Iris pigment epithelial cell (primary cell): ENCODE results near the gene VPREB1.
"Not testable (repeated sequence)": the region's sequence is repeated elsewhere in the genome, so short reads cannot be mapped to it uniquely, and the experiment has no call there.

ENCODE experiments used
- DNase-seq: peaks from one replicate; pipeline ENCODE4 v3.0.0-alpha.2; 2011; ENCODE audit warnings: low read depth

The VPREB1 gene

DNA sequence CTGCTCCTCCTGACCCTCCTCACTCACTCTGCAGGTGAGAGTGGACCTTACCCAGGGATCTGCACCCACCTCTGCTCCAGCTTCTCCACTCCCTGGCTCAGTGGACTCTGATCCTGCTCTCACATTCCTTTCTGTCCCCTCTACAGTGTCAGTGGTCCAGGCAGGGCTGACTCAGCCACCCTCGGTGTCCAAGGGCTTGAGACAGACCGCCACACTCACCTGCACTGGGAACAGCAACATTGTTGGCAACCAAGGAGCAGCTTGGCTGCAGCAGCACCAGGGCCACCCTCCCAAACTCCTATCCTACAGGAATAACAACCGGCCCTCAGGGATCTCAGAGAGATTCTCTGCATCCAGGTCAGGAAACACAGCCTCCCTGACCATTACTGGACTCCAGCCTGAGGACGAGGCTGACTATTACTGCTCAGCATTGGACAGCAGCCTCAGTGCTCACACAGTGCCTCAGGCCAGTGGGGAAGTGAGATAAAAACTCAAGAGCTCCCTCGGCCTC lies 29.7 kb upstream of the VPREB1 start:
- DNase-seq = no peak

DNA sequence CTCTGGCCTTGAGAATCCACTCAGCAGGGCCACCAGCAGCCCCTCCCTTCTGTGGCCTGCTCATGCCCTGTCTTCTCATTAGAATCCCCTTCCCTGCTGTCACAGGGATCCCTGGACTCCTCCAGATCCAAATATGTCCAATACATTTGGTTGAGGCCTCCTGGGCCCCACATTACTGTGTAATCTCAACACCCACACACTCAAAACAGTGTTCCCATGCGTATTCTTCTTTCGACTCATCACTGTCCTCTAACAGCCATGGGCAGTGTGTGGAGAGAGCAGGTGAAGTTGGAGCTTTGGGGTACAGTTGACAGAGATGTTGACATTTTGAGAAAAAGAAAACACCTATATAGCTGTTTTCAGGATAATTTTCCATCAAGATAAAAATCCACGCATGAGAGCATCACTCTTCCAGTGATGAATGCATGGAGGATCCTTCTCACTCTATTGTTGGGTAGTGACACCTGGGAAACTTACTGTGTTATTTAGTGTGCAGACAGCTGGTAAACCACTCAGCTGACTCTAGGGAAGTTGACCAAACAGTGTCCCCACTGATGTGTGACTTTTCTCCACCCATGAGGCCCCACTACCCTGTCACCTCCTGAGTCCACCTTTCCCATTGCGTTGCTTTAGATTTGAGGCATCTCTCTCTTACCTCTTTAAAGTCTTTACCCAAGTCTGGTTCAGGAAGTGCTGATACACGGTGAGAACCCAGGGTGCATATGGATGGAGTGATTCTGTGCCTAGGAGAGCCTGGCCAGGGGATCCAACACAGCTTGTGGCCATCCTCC lies 28.7 kb upstream of the VPREB1 start:
- DNase-seq = no peak

DNA sequence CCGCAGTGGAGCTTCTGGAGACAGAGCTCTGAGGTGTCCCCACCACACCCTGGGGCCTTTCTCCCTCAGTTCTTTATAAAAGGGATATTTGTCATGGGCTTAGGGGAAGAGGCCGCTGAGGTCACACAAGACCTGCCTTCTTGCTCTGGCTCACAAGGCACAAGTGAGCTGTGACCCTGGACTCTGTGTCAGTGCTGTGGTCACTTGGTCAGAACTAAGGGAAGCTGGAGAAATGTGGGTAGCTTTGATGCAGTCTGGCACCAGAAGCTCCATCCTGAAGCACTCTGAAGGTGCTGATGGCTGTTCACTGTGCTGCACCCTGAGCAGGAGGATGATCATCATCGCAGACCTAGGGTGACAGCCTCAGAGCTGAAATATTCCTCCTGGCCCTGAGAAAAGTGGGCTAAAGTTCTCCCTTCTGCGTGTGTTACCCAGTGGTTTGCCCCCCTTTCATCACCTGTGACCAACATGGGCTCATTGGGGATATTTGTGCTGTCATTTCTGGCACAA lies 28.1 kb upstream of the VPREB1 start:
- DNase-seq = no peak

DNA sequence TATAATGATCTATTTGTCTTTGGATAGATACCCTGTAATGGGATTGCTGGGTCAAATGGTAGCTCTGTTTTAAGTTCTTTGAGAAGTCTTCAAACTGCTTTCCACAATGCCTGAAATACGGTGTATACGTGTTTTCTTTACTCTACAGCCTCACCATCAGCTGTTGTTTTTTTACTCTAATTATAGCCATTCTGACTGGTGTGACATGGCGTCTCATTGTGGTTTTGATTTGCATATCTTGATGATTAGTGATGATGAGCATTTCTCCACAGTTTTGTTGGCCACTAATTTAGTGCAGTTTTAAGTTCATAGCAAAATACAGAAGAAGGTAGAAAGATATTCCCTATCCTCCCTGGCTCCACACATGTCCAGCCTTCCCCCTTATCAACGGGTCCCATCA lies 26.3 kb upstream of the VPREB1 start:
- DNase-seq = no peak

DNA sequence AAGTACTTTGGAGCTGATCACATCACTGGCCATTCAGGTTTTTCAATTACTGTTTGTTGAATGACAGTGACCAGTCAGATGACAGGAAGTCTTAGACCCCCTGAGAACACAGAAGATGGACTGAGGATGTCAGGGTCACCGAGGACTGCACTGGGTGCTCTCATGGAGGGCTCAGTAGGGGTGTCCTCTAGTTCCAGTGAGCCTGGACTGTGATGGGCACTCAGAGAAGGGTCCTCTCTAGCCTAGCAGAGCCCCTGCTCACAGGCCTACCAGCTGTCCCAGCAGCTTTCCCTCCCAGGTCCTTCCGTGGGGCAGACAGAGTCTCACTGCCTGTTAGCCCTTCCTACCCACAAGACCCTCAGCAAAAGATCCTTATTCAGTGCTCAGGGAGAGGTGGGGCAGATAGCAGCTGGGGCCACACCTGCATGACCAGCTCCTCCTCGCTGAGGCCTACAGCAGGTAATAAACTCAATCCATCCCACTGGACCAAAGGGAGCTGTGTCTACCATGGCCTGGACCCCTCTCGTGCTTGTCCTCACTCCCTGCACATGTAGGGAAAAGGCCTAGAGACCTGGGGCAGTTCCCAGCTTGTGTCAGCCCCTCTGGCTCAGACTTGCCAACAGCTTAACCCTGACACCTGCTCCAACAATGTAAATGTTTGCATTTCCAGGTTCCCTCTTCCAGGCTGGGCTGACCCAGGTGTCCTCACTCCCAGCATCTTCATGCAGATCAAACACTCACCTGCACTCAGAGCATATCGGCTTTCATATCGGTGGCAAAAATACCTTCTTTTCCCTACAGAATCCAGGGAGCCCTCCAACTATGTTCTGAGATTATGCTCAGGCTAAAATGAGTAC lies 25.2 kb upstream of the VPREB1 start:
- DNase-seq = no peak

DNA sequence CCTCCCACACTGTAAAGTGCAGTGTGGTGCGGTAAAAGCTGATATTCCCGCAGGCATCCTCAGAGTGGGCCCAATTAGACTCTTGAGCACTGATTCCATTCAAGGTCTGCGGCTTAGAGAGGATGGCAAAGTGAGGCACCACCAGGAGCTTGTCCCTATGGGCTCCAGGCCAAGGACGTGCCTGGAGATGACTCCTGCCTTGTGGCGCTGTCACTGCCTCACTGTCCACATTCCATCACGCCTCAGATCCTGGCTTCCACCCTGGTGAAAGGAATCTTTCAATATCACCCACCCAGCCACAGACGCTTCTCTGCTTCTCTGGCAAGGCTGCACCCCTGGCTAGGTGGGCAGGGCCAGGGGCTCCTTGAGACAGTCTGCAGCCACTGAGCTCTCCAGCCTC lies 23.5 kb upstream of the VPREB1 start:
- DNase-seq = not testable (repeated sequence)

DNA sequence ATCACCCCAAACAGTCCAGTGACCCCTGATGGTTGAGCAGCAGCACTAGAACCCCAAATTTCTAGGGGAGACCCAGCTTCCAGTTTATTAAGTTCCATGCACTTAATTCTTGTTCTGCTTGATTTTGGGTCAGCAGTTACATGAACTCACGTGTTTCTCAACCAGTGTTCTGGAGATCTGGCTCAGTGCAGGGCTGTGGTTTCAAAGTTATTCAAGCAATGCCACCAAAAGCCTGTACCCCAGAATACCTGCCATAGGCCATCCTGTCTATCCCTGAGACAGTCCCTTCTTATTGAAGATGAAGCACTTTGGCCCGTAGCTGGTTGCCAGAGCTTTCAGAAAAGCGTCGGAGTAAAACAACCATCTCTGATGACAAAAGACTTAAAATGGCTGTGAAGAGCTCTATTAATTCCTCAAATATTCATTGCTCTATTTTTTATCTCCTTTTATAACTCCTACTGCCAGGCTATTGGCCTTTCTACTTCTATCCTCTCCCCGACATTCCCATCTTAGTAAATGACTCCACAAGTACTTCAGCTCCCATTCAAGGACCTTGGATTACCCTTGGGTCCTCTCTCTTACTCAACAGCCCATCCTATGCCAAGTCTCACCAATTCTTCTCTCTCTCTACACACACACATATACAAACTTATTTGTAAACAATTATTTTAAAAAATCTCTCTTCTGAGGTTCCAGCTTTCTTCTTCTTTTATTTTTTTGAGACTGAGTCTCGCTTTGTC lies 18.0 kb upstream of the VPREB1 start:
- DNase-seq = no peak

DNA sequence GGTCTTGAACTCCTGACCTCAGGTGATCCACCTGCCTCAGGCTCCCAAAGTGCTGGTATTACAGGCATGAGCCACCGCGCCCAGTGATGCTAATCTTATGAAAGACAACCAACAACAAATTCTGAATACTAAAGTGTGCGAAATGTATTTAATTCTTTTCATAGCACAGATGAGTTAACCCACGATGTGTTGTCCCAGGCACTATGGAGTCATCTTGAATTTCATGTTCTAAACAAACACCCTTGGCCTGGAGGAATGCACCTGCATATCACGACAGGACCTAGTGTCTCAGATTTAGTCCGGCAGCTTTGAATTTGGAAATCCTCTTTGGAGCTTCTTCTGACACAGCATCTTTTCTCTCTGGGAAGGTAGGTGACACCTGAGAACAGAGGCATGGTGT lies 16.2 kb upstream of the VPREB1 start:
- no peak for DNase-seq

DNA sequence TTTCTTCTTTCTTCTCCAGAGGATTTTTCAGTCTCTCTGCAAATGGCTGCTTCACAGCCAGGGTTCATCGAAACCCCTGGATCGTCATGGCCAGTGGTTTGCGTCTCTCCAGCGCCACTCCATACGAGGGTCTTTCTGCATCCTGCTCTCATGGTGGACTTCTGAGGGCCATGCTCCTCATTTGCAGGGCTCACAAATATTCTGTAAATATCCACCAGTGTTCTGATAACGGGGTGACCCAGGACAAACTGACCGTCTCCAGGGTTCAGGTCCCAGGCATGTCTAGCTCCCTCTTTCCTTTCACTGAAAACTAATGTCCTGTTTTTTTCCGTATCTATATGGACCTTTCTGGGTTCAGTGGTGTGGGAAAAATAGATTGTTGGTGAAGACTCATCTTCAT lies 15.7 kb upstream of the VPREB1 start:
- no peak for DNase-seq

DNA sequence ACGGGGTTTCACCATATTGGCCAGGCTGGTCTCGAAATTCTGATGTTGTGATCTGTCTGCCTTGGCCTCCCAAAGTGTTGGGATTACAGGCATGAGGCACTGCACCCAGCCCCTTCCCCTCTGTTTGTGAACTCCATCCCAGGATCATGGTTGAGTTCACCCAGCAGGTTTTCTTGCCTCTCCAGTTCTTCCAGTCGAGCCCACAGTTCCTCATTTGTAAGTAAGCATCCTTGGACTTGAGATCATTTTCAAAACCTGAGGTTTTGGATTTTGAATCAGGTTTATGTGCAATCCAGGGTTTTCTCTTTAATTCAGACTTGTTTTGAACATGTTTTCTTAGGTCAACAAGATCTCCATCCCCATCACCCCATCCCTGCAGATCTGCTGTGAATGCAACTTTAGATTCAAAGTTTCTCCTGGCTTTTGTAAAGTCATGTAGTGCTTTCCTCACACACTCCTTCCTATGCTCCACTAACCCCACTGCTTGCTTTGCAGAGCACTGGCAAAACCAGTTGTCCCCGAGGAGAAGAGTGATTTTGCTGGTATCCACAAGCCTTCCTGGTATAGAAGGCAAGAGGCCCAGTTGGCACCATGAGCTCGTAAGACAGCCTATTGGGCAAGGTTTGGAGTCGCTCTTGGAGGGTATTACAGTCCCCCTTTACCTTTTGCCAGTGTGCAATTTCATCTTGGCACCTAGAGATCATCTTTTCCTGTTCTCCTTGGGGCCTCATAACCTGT lies 14.7 kb upstream of the VPREB1 start:
- no peak for DNase-seq

DNA sequence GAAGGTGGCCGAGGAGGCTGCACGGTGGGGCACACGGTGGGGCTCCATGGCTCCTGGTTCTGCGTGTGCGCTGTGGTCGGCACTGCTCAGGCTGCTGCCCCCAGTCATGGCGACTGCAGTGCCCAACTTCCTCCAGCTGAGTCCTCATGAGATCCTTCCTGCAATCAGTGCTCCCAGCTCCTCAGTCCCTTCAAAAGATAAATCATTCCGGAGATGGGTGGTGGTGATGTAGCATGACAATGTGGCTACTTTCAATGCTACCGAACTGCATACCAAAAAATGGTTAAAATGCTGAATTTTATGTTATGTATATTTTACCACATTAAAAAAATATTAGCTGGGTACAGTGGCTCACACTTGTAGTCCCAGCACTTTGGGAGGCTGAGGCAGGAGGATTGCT lies 14.1 kb upstream of the VPREB1 start:
- DNase-seq = no peak

DNA sequence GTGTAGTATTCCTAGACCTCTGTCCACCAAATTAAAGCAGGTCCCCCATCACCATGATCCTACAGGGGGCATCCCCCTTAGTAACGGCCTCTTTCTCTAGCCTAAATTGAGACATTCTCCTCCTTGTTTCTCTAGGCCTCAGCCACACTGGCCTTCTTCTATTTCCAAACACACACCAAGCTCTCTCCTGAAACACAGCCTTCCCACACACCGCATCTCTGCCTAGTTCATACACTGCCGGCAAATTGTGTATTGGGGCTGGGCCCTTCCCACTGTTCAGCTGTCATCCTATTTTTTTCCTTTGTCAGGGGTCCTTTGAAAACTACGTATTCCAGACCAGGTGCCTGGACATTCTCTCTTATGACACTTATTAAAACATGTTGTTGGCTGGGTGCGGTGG lies 11.5 kb upstream of the VPREB1 start:
- no peak for DNase-seq

DNA sequence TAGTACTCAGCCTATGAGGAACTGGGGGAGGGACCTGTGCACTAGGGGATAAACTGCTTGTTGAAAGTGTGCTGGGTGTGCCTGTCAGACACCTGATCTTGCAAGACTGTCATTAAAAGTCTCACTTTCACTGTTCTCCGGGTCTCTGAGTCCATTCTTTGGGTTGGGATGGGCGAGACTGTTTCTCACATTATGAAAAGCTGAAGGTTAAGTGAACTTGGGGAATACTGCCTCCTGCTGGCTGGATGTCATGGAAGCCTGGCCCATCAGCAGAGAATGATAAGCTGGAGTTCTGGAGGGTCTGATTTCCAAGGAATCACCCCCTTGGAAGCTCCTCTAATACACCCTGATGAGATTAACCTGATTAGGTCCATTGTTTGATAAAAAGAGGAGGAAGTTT lies 9.0 kb upstream of the VPREB1 start:
- peak; percentile 24 for DNase-seq

DNA sequence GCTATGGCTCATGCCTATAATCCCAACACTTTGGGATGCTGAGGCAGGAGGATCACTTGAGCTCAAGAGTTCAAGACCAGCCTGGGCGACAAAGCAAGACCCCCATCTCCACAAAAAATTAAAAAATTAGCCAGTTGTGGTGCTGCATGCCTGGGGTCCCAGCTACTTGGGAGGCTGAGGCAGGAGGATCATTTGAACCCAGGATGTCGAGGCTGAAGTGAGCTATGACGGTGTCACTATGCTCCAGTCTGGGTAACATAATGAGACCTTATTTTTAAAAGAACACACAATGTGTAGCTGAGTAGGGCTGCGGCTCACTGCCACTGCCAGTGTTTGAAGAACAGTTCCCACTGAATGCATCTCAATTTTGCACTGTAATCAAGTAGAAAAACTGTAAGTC lies 7.1 kb upstream of the VPREB1 start:
- DNase-seq = no peak

DNA sequence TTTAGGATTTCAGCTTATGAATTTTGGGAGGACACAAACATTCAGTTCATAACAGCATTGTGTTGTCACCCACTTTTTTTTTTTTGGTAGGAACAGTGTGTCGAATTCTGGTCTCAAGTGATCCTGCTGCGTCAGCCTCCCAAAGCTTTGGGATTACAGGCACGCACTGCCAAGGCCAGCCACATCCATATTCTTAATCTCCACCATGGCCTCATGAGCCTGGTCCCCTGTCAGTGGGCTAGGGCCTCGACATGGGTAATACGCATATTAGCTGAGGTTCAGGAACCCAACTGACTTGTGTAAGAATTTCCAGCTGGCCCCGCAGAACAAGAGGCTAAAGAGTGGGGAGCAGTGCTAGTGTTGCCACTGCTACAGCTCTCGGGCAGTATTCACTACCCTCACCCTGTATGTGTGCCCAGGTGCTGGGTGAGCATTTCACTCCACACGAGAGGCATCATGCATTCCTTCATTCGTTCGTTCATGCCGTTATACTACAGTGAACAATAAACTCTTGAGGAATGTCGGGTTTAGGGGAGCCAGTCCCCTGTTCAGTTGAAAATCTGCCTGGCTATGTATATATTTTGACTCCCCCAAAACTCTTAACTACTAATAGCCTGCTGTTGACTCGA lies 5.2 kb upstream of the VPREB1 start:
- DNase-seq = no peak

DNA sequence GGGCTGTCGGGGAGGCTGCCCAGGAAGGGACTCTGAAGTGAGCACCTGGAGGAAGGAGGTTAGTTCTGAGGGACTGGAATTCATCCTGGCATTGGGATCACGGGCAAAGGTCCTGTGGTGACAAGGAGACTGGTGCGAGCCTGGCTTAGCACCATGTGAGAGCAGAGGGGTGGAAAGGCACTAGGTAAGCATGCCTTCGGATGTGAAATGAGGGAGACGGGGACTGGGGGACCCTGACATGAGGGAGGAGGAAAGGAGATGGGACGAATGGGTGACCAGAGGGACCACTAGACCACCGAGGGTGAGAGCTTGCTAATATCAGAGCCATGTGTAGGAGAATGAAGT lies 3.1 kb upstream of the VPREB1 start:
- DNase-seq = no peak

DNA sequence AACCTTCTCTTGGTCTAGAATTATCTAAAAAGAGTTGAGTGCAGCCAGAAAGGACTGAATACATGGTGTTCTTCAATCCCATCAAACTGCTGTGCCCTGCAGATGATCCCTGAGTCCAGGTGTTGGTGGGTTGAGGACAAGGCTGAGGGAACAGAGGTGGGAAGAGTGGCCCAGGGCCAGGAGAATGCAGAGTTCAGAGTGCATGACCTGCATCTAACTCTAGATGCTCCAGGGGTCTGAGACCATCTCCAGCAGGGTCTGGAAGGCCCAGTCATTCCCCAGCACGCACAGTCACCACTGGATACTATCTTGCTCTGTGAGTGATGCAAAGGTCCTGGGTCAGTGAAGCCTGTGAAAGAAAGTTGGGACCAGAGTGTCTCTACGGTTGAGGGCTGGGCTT lies 2.1 kb upstream of the VPREB1 start:
- no peak for DNase-seq

DNA sequence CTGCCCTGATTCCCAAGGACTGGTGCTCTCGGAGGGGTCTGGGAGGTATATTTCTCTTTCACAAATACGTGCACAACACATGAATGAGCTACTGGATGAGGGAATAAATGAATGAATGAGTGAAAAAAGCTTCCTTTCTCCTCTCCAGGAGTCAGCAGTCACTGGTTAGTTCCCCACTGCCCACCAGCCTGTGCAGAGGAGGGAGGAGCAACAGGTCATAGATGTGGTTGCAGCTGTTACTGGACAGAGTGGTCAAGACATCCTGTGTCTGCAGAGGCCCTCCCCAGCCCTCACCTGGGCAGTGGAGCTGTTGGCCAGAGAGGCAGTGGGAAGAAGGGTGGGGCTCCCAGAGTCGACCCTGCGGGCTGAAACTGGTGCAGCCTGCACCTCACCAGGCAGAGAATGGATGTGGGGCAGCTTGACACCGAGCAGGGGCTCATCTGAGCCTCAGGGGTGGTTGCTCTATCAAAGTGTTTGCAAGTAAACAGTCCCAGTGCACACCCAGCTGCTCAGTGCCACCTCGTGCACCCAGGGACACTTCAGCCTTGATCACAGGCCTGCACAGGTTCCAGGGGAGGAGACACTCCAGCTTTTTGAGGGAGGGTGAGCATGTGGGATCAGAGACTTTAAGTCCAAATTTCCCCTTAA lies 1.4 kb upstream of the VPREB1 start:
- no peak for DNase-seq

DNA sequence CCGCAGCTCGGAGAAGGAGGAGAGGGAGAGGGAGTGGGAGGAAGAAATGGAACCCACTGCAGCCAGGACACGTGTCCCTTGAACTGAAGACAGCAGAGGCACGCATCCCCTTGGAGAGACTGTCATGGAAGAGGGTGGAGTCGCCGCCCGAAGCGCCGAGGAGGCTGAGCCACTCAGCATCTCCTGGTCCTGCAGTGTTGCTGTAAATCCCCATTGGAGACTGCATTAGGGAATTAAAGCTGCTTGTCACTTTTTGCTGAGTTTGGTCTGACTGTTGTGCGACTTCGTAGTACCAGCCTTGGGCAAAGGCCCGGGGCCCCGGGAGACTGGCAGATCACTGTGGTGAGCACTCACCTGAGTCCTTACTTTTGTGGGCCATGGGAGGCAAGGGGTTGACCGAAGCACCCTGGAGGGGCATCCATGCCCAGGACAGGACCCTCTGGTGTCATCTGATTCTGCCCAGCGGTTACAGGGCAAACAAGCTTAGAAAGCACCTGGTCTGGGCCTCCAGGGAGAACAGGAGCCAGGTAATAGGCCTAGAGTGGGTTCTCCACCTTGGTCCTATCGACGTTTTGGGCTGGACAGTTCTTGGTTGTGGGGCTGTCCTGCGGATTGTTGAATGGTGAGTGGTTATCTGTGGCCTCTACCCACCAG lies 797 bp downstream of the VPREB1 start:
- no peak for DNase-seq

DNA sequence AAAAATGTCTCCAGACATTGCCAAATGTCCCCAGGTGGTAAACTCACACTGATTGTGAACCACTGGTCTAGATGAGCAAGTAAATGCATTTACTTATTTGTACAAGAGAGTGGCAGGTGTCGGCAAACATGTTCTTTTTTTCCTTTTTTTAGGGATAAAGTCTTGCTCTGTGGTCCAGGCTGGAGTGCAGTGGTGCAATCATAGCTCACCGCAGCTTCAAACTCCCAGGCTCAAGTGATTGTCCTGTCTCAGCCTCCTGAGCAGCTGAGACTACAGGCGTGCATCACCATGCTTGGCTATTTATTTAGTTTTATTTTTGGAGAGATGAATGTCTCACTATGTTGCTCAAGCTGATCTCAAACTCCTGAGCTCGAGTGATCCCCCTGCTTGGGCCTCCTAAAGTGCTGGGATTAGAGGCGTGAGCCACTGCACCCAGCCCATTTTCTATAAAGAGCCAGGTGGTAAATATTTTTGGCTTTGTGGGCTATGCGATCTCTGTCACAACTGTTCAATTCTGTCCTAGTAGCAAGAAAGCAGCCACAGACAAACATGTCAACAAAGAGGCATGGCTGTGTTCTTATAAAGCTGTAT lies 1.4 kb downstream of the VPREB1 start:
- DNase-seq = no peak
